SK-N-SH (cell line): ENCODE results near the gene ELMO3. TPM values are rescaled to one million over a fixed set of nuclear protein-coding genes. Genes with fewer than 3 reads are reported as not detected.

Experiments
- CTCF ChIA-PET: fragments of 300-600, 350-600 bp; formaldehyde crosslinking; extraction: SDS; loops from one replicate; lab custom pipeline; 2021; lab: Yijun Ruan, JAX
- POLR2A ChIA-PET: fragments of 350-600 bp; sonication (Branson Sonifier 250); formaldehyde crosslinking; extraction: SDS; loops from one replicate; lab custom pipeline; 2020; ENCODE audit warnings: antibody characterized with exemption, inconsistent platforms; lab: Yijun Ruan, JAX
- DNase-seq: peaks from one replicate; pipeline ENCODE4 v3.0.0; 2012
- H2AFZ ChIP-seq: fragments of 200-600 bp; sonication (generic); 2 replicates; pipeline ENCODE4 v1.8.1; 2016; ENCODE audit warnings: antibody characterized with exemption, mild to moderate bottlenecking, low read depth
- H3F3A ChIP-seq: fragments of 200-600 bp; sonication (generic); replicated peaks from 2 replicates; pipeline ENCODE3; 2016; ENCODE audit warnings: antibody characterized with exemption, mild to moderate bottlenecking; ENCODE audit not compliant: insufficient read depth
- H3K27ac ChIP-seq, 2 experiments: fragments of 200-500 bp in 1 of 2; fragments of 200-600 bp in 1 of 2; sonication (Bioruptor generic) in 1 of 2; sonication (generic), shearing (Covaris generic) in 1 of 2; 2 replicates each; pipeline versions ENCODE4 v1.5.1 to v1.6.1; 2014 to 2016; ENCODE audit warnings: low read depth in 2 of 2, inconsistent platforms in 1 of 2, low read length in 1 of 2, mild to moderate bottlenecking in 1 of 2, mixed read lengths in 1 of 2
- H3K27me3 ChIP-seq: fragments of 200-600 bp; sonication (generic), shearing (Covaris generic); 2 replicates; pipeline ENCODE4 v1.6.1; 2016; ENCODE audit warnings: mixed run types; ENCODE audit not compliant: insufficient read depth
- H3K36me3 ChIP-seq, 2 experiments: fragments of 200-500 bp in 1 of 2; fragments of 200-600 bp in 1 of 2; sonication (Bioruptor generic) in 1 of 2; sonication (generic) in 1 of 2; replicated peaks in 1 of 2; 2 replicates each; pipeline versions ENCODE3 to v1.5.1; 2014 to 2016; ENCODE audit warnings: low read length in 1 of 2, mild to moderate bottlenecking in 1 of 2; ENCODE audit not compliant: insufficient read depth in 2 of 2, control insufficient read depth in 1 of 2
- H3K4me1 ChIP-seq, 2 experiments: fragments of 200-500 bp in 1 of 2; fragments of 200-600 bp in 1 of 2; sonication (Bioruptor generic) in 1 of 2; sonication (generic), shearing (Covaris generic) in 1 of 2; 2 replicates each; pipeline versions ENCODE4 v1.5.1 to v1.6.1; 2014 to 2016; ENCODE audit warnings: low read depth in 1 of 2, low read length in 1 of 2, mixed run types in 1 of 2; ENCODE audit not compliant: insufficient read depth in 2 of 2, control insufficient read depth in 1 of 2
- H3K4me2 ChIP-seq: fragments of 200-600 bp; sonication (generic), shearing (Covaris generic); 2 replicates; pipeline ENCODE4 v1.6.1; 2017; ENCODE audit warnings: mixed run types
- H3K4me3 ChIP-seq, 2 experiments: fragments of 200-500 bp in 1 of 2; fragments of 200-600 bp in 1 of 2; sonication (Bioruptor generic) in 1 of 2; sonication (generic), shearing (Covaris generic) in 1 of 2; 2 replicates each; pipeline versions ENCODE4 v1.5.1 to v1.8.1; 2014 to 2016; ENCODE audit warnings: low read depth in 2 of 2, inconsistent platforms in 1 of 2, low read length in 1 of 2, mild to moderate bottlenecking in 1 of 2, mixed read lengths in 1 of 2, moderate library complexity in 1 of 2
- H3K79me2 ChIP-seq: fragments of 200-600 bp; sonication (generic); 2 replicates; pipeline ENCODE4 v1.8.1; 2017; ENCODE audit warnings: mild to moderate bottlenecking; ENCODE audit not compliant: insufficient read depth
- H3K9ac ChIP-seq: fragments of 200-600 bp; sonication (generic); 2 replicates; pipeline ENCODE4 v1.6.1; 2017; ENCODE audit warnings: mixed run types
- H3K9me2 ChIP-seq: fragments of 200-600 bp; sonication (generic); 2 replicates; pipeline ENCODE4 v1.6.1; 2017; ENCODE audit warnings: mixed run types
- H3K9me3 ChIP-seq: fragments of 200-600 bp; sonication (generic); 2 replicates; pipeline ENCODE4 v1.6.1; 2017; ENCODE audit warnings: mixed run types, mild to moderate bottlenecking, moderate library complexity
- H4K20me1 ChIP-seq: fragments of 200-600 bp; sonication (generic); 2 replicates; pipeline ENCODE4 v1.6.1; 2017; ENCODE audit warnings: mild to moderate bottlenecking, mixed run types; ENCODE audit not compliant: insufficient read depth
- CHD2 ChIP-seq: fragments of 150-350 bp; IDR thresholded peaks from 2 replicates; pipeline ENCODE4 v1.6.1; 2018; ENCODE audit warnings: low read length; ENCODE audit not compliant: partially characterized antibody
- FOXM1 ChIP-seq: IDR thresholded peaks from 2 replicates; pipeline ENCODE4 v1.4.0; 2012; ENCODE audit warnings: low read depth, mild to moderate bottlenecking
- MXI1 ChIP-seq: IDR thresholded peaks from 2 replicates; pipeline ENCODE4 v1.6.1; 2012; ENCODE audit warnings: mild to moderate bottlenecking, low read depth, low read length, improper control_type of control experiment
- NRF1 ChIP-seq: IDR thresholded peaks from 2 replicates; pipeline ENCODE4 v1.6.1; 2012; ENCODE audit warnings: low read depth, mild to moderate bottlenecking, low read length
- PBX3 ChIP-seq: IDR thresholded peaks from 2 replicates; pipeline ENCODE4; 2012
- POLR2AphosphoS5 ChIP-seq: IDR thresholded peaks from 2 replicates; pipeline ENCODE4 v1.6.1; 2012; ENCODE audit warnings: low read depth, low read length
- RAD21 ChIP-seq: IDR thresholded peaks from 2 replicates; pipeline ENCODE4 v1.6.1; 2012; ENCODE audit warnings: mild to moderate bottlenecking, low read length
- RCOR1 ChIP-seq: fragments of 150-350 bp; IDR thresholded peaks from 2 replicates; pipeline ENCODE4 v1.6.1; 2017; ENCODE audit warnings: antibody characterized with exemption, low read length
- REST ChIP-seq: IDR thresholded peaks from 2 replicates; pipeline ENCODE4 v1.6.1; 2012; ENCODE audit warnings: mild to moderate bottlenecking, low read depth, low read length, moderate library complexity
- TAF1 ChIP-seq: IDR thresholded peaks from 2 replicates; pipeline ENCODE4 v1.6.1; 2012; ENCODE audit warnings: low read depth, mild to moderate bottlenecking, low read length, moderate library complexity, borderline replicate concordance
- TEAD4 ChIP-seq: IDR thresholded peaks from 2 replicates; pipeline ENCODE4 v1.4.0; 2012; ENCODE audit warnings: mild to moderate bottlenecking, borderline replicate concordance; ENCODE audit not compliant: insufficient read depth
- USF1 ChIP-seq: IDR thresholded peaks from 2 replicates; pipeline ENCODE4 v1.4.0; 2012; ENCODE audit warnings: low read depth, borderline replicate concordance
- YY1 ChIP-seq: IDR thresholded peaks from 2 replicates; pipeline ENCODE4 v1.4.0; 2012; ENCODE audit warnings: low read depth, mild to moderate bottlenecking
- WGBS: methylation state at CpG from one replicate; pipeline ENCODE4 v1.1.6; 2017; ENCODE audit warnings: low lambda C conversion rate; 5-methylcytosine and 5-hydroxymethylcytosine counted together
- polyA plus RNA-seq, 3 experiments: library from polyadenylated mRNA; depleted of rRNA; stranded (reverse); fragments of >200 nt; gene quantifications; 2 replicates each; pipeline ENCODE4 v1.2.3, GENCODE V29; 2012

ELMO3 gene
- polyA plus RNA-seq, 1 of the 3 experiments (the other 2 are of a cell fraction) = 2.3 TPM

GRCh38 chr16:67240506-67240905, 41.6 kb downstream of the ELMO3 start:
- peak overlapping the region; percentile 59 for H3K4me2 ChIP-seq
- CTCF ChIA-PET = no interaction called here
- peaks cover 29 to 51% of the 10 kb centered on the region in 2 experiments; a peak in 3 of 4 replicates for H3K4me1 ChIP-seq

More at GRCh38 chr16:67240506-67240905, 41.6 kb downstream of the ELMO3 start:
- POLR2A ChIA-PET = no interaction called here
- Histone ChIP-seq H3K9me3 (no peaks in the 10 kb centered on the region), H3K9ac (peak overlapping the region; percentile 67), H3K79me2 (peaks cover 56% of the 10 kb centered on the region), H3K4me3 (no peak overlapping the region), H3F3A (peaks cover 59% of the 10 kb centered on the region), H4K20me1 (no peaks in the 10 kb centered on the region), H3K36me3 (peaks cover 33 to 37% of the 10 kb centered on the region in 2 experiments), H3K9me2 (no peaks in the 10 kb centered on the region), H3K27me3 (no peaks in the 10 kb centered on the region), H3K27ac (peak overlapping the region; percentile 61 to 96; a peak in 3 of 4 replicates), H2AFZ (no peak overlapping the region)
- 96% methylated on average over 4 of the region's 4 CpGs for WGBS
- no peak for DNase-seq
- TF ChIP-seq MXI1 (no peak), YY1 (no peak), POLR2AphosphoS5 (no peak), TEAD4 (no peak), CHD2 (no peak), PBX3 (no peak), RCOR1 (no peak), REST (no peak), TAF1 (no peak), RAD21 (no peak), FOXM1 (no peak), NRF1 (no peak), USF1 (no peak)
- TF ChIP-seq, all 33 proteins: peak for 0
